MM.1S (cell line): ENCODE measurements around the gene CNTNAP2.

Experiments
- DNase-seq: peaks from one replicate; pipeline ENCODE4 v3.0.0-alpha.2; 2015
- H2AFZ ChIP-seq: fragments of 300-600 bp; sonication (generic); 2 replicates; pipeline ENCODE4 v1.6.0; 2016; ENCODE audit warnings: antibody characterized with exemption, low read length
- H3F3A ChIP-seq: fragments of 300-600 bp; sonication (generic); 2 replicates; pipeline ENCODE4 v1.6.1; 2016; ENCODE audit warnings: mild to moderate bottlenecking, antibody characterized with exemption, low read length, moderate library complexity, mixed read lengths; ENCODE audit not compliant: insufficient read depth
- H3K27ac ChIP-seq: fragments of 300-600 bp; sonication (generic); 2 replicates; pipeline ENCODE4 v1.5.1; 2016; ENCODE audit warnings: mild to moderate bottlenecking, low read length
- H3K27me3 ChIP-seq: fragments of 300-600 bp; sonication (generic); replicated peaks from 2 replicates; pipeline ENCODE4 v1.6.0; 2016; ENCODE audit warnings: low read length; ENCODE audit not compliant: insufficient read depth
- H3K36me3 ChIP-seq: fragments of 300-600 bp; sonication (generic); replicated peaks from 2 replicates; pipeline ENCODE4 v1.6.1; 2016; ENCODE audit warnings: mild to moderate bottlenecking, low read length, mixed read lengths; ENCODE audit not compliant: insufficient read depth
- H3K4me1 ChIP-seq: fragments of 300-600 bp; sonication (generic); 2 replicates; pipeline ENCODE4 v1.6.1; 2016; ENCODE audit warnings: low read length, mixed read lengths
- H3K4me2 ChIP-seq: fragments of 300-600 bp; sonication (generic); 2 replicates; pipeline ENCODE4 v1.6.0; 2016; ENCODE audit warnings: low read depth, low read length
- H3K4me3 ChIP-seq: fragments of 300-600 bp; sonication (generic); 2 replicates; pipeline ENCODE4 v1.5.1; 2016; ENCODE audit warnings: low read length, mixed read lengths
- H3K79me2 ChIP-seq: fragments of 300-600 bp; sonication (generic); 2 replicates; pipeline ENCODE4 v1.6.1; 2016; ENCODE audit warnings: mixed run types, low read length, mixed read lengths
- H3K9ac ChIP-seq: fragments of 300-600 bp; sonication (generic); 2 replicates; pipeline ENCODE4 v1.6.1; 2016; ENCODE audit warnings: low read length, mixed read lengths
- H3K9me2 ChIP-seq: fragments of 300-600 bp; sonication (generic); replicated peaks from 2 replicates; pipeline ENCODE4 v1.6.1; 2016; ENCODE audit warnings: mild to moderate bottlenecking, low read length, mixed read lengths; ENCODE audit not compliant: insufficient read depth
- H3K9me3 ChIP-seq: fragments of 300-600 bp; sonication (generic); replicated peaks from 2 replicates; pipeline ENCODE4 v1.6.1; 2016; ENCODE audit warnings: mild to moderate bottlenecking, low read length, mixed read lengths; ENCODE audit not compliant: insufficient read depth
- H4K20me1 ChIP-seq: fragments of 300-600 bp; sonication (generic); 2 replicates; pipeline ENCODE4 v1.6.1; 2016; ENCODE audit warnings: mild to moderate bottlenecking, low read length, moderate library complexity, mixed read lengths; ENCODE audit not compliant: insufficient read depth
- EZH2 ChIP-seq: fragments of 300-600 bp; sonication (generic); optimal IDR thresholded peaks from 2 replicates; pipeline ENCODE3; 2017; ENCODE audit warnings: low read depth, mild to moderate bottlenecking, antibody characterized with exemption, low read length, mixed read lengths
- EZH2phosphoT487 ChIP-seq: fragments of 300-600 bp; sonication (generic); IDR thresholded peaks from 2 replicates; pipeline ENCODE4 v1.6.1; 2018; ENCODE audit warnings: antibody characterized with exemption, low read length
- TF ChIP-seq, protein P1 (sequence below): fragments of 300-600 bp; sonication (generic); IDR thresholded peaks from 2 replicates; pipeline ENCODE4 v1.5.1; 2016; ENCODE audit warnings: antibody characterized with exemption, low read length, mixed read lengths

CNTNAP2 gene

DNA sequence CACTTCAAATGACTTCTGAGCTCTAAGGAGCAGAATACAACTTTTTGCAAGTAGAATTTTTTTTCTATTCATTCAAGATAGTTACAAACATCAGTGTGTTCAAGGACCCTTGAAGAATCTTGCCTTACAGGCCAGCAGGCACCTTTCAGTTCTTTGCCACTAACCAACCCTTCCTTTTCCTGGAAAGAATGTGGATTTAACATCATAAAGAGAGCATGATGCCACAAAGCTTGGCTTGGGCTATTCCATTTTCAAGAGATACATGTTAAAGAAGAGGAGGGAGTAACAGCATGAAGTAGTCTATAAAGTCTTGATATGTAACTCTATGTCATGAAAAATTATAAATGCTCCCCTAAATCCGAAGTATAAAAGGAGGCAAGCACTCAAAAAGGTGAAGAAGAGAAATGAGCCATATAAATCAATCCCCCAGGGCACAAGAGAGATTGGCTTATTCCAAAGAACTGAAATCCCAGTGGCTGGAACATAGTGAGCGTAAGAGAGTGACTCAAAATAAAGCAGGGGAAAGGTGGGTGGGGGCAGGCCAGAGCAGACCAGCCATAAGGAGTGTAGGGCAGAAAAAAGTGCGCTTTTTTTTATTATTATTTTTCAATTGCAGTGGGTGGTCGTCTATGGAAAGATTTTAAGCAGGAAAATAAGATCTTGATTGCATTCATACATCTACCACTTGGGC lies 1448.3 kb downstream of the CNTNAP2 start:
- Histone ChIP-seq H3K9ac (no peak overlapping the region), H3K4me2 (no peak overlapping the region), H3K36me3 (no peaks in the 10 kb centered on the region), H3K4me1 (no peaks in the 10 kb centered on the region), H3K27ac (no peak overlapping the region), H3K9me2 (no peaks in the 10 kb centered on the region), H3F3A (no peaks in the 10 kb centered on the region), H4K20me1 (no peaks in the 10 kb centered on the region), H2AFZ (no peak overlapping the region), H3K9me3 (no peaks in the 10 kb centered on the region), H3K27me3 (no peaks in the 10 kb centered on the region), H3K79me2 (no peaks in the 10 kb centered on the region), H3K4me3 (no peak overlapping the region)
- no peak for DNase-seq
- TF ChIP-seq, protein P1, sequence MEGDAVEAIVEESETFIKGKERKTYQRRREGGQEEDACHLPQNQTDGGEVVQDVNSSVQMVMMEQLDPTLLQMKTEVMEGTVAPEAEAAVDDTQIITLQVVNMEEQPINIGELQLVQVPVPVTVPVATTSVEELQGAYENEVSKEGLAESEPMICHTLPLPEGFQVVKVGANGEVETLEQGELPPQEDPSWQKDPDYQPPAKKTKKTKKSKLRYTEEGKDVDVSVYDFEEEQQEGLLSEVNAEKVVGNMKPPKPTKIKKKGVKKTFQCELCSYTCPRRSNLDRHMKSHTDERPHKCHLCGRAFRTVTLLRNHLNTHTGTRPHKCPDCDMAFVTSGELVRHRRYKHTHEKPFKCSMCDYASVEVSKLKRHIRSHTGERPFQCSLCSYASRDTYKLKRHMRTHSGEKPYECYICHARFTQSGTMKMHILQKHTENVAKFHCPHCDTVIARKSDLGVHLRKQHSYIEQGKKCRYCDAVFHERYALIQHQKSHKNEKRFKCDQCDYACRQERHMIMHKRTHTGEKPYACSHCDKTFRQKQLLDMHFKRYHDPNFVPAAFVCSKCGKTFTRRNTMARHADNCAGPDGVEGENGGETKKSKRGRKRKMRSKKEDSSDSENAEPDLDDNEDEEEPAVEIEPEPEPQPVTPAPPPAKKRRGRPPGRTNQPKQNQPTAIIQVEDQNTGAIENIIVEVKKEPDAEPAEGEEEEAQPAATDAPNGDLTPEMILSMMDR = no peak
- no peak for TF ChIP-seq EZH2
- no peak for TF ChIP-seq EZH2phosphoT487

DNA sequence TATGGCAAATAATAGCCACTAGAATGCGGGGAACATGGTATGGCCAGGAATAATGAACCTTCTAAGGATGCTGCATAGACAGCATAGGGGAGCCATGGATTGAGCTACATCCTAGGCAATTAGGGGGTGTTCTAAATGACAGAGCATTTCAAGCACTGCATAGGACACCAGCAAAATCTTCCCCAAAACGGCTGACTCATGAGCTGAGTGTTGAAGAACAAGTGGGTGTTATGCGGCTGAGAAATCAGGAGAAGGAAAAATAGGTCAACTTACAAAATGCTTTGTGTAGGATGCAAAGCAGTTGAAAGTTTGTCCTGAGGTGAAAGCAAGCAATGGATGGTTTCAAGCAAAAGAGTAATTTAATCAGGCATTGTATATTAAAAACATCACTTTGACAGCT lies 1450.4 kb downstream of the CNTNAP2 start:
- no peaks in the 10 kb centered on the region for H3K79me2 ChIP-seq
- no peak for DNase-seq
- H3F3A ChIP-seq = no peaks in the 10 kb centered on the region
- no peak overlapping the region for H3K9ac ChIP-seq
- no peak overlapping the region for H2AFZ ChIP-seq
- TF ChIP-seq, protein P1 = no peak
- TF ChIP-seq EZH2phosphoT487 (no peak), EZH2 (no peak)
- no peak overlapping the region for H3K4me3 ChIP-seq
- no peaks in the 10 kb centered on the region for H3K9me2 ChIP-seq
- H3K27ac ChIP-seq = no peak overlapping the region
- no peak overlapping the region for H3K4me2 ChIP-seq
- H3K36me3 ChIP-seq = no peaks in the 10 kb centered on the region
- H3K4me1 ChIP-seq = no peaks in the 10 kb centered on the region
- no peaks in the 10 kb centered on the region for H3K27me3 ChIP-seq
- H4K20me1 ChIP-seq = no peaks in the 10 kb centered on the region
- H3K9me3 ChIP-seq = no peaks in the 10 kb centered on the region

- H3K4me2 ChIP-seq = no peak overlapping the region
- no peak overlapping the region for H3K9ac ChIP-seq
- TF ChIP-seq EZH2 = no peak
- no peak for TF ChIP-seq EZH2phosphoT487
- TF ChIP-seq, protein P1 = no peak
- H3K4me1 ChIP-seq = no peaks in the 10 kb centered on the region
- no peaks in the 10 kb centered on the region for H3K27me3 ChIP-seq
- H3K36me3 ChIP-seq = no peaks in the 10 kb centered on the region
- H3F3A ChIP-seq = no peaks in the 10 kb centered on the region
- DNase-seq = no peak
- no peaks in the 10 kb centered on the region for H3K9me3 ChIP-seq
- H3K4me3 ChIP-seq = no peak overlapping the region
- H3K9me2 ChIP-seq = no peaks in the 10 kb centered on the region
- H3K27ac ChIP-seq = no peak overlapping the region
- H3K79me2 ChIP-seq = no peaks in the 10 kb centered on the region
- H4K20me1 ChIP-seq = no peaks in the 10 kb centered on the region
- no peak overlapping the region for H2AFZ ChIP-seq
These were observed 1452.7 kb downstream of the CNTNAP2 start for GRCh38 chr7:147569116-147569913.
